GM12878 (cell line): ENCODE results near the gene NR1H4. TPM values are rescaled to one million over a fixed set of nuclear protein-coding genes. Genes with fewer than 3 reads are reported as not detected.
A peak's percentile ranks its signal among the peaks of the same experiment; 100 is the strongest.

ENCODE experiments used
- CEBPB ChIP-seq, 2 experiments: fragments of 150-350 bp in 1 of 2; IDR thresholded peaks; 2 replicates each; pipeline ENCODE4 v1.6.1; 2012 to 2014; ENCODE audit warnings: low read depth in 2 of 2, low read length in 2 of 2, borderline replicate concordance in 1 of 2, inconsistent platforms in 1 of 2
- CEBPZ ChIP-seq: fragments of 150-350 bp; IDR thresholded peaks from 2 replicates; pipeline ENCODE4 v1.6.1; 2016; ENCODE audit warnings: low read depth, low read length
- CHD2 ChIP-seq: IDR thresholded peaks from 2 replicates; pipeline ENCODE4 v1.6.1; 2011; ENCODE audit warnings: low read depth, low read length, improper control_type of control experiment, borderline replicate concordance
- EGR1 ChIP-seq, 2 experiments: IDR thresholded peaks; 1 replicate in 1 of 2; 2 replicates in 1 of 2; pipeline ENCODE4 v1.6.1; 2011 to 2012; ENCODE audit warnings: low read depth in 2 of 2, low read length in 2 of 2, borderline replicate concordance in 1 of 2, mild to moderate bottlenecking in 1 of 2, moderate library complexity in 1 of 2
- KDM1A ChIP-seq: fragments of 200-600 bp; sonication (generic); IDR thresholded peaks from 2 replicates; pipeline ENCODE4 v1.6.1; 2016; ENCODE audit warnings: borderline replicate concordance
- MLLT1 ChIP-seq: fragments of 450-650 bp; IDR thresholded peaks from 2 replicates; pipeline ENCODE4 v1.6.1; 2016; ENCODE audit warnings: mild to moderate bottlenecking
- PKNOX1 ChIP-seq: fragments of 450-650 bp; IDR thresholded peaks from 2 replicates; pipeline ENCODE4 v1.6.1; 2016; ENCODE audit warnings: mild to moderate bottlenecking
- PML ChIP-seq: IDR thresholded peaks from 2 replicates; pipeline ENCODE4 v1.6.1; 2012; ENCODE audit warnings: low read length, inconsistent platforms
- RAD51 ChIP-seq: fragments of 450-650 bp; IDR thresholded peaks from 2 replicates; pipeline ENCODE4 v1.6.1; 2016; ENCODE audit warnings: moderate library complexity, mild to moderate bottlenecking, inconsistent platforms
- RFX5 ChIP-seq: IDR thresholded peaks from 2 replicates; pipeline ENCODE4 v1.6.1; 2011; ENCODE audit warnings: low read depth, low read length, improper control_type of control experiment
- ZNF207 ChIP-seq: fragments of 450-650 bp; IDR thresholded peaks from 2 replicates; pipeline ENCODE4 v1.6.1; 2014; ENCODE audit warnings: antibody characterized with exemption, mild to moderate bottlenecking, borderline replicate concordance
- ZNF217 ChIP-seq: fragments of 450-650 bp; IDR thresholded peaks from 2 replicates; pipeline ENCODE4 v1.6.1; 2017; ENCODE audit warnings: antibody characterized with exemption, mild to moderate bottlenecking
- ZNF622 ChIP-seq: fragments of 450-650 bp; IDR thresholded peaks from 2 replicates; pipeline ENCODE4 v1.6.1; 2017; ENCODE audit warnings: mild to moderate bottlenecking, inconsistent platforms
- polyA plus RNA-seq, 11 experiments: library from polyadenylated mRNA; depleted of rRNA in 4 of 11; unstranded in 6 of 11; stranded (reverse) in 5 of 11; fragments of >200 nt; fragmentation: Nextera tagmentation in 4 of 11; fragmentation: Illumina TruSeq in 1 of 11; extraction: Ambion mirVana in 4 of 11; extraction: Trizol in 1 of 11; gene quantifications; 1 replicate in 1 of 11; 2 replicates in 10 of 11; pipeline versions ENCODE4 v1.2.1 to v1.2.3, GENCODE V29; 2011 to 2016; ENCODE audit warnings: inconsistent platforms in 2 of 11, missing spikeins in 2 of 11, low read depth in 1 of 11
- total RNA-seq, 4 experiments: library from RNA; depleted of rRNA in 3 of 4; stranded (reverse); fragments of >200 nt in 3 of 4; fragmentation: Illumina TruSeq in 1 of 4; extraction: Trizol in 1 of 4; gene quantifications; 2 replicates each; pipeline versions ENCODE4 v1.2.1 to v1.2.3, GENCODE V29; 2013 to 2021
- TF ChIP-seq, protein P1 (sequence below): fragments of 450-650 bp; IDR thresholded peaks from 2 replicates; pipeline ENCODE4 v1.6.1; 2017; ENCODE audit warnings: antibody characterized with exemption, mild to moderate bottlenecking, moderate library complexity
- TF ChIP-seq, protein P2 (sequence below): fragments of 450-650 bp; IDR thresholded peaks from 2 replicates; pipeline ENCODE4 v1.6.1; 2017; ENCODE audit warnings: mild to moderate bottlenecking, low read depth, inconsistent platforms; ENCODE audit not compliant: poor library complexity, severe bottlenecking

The NR1H4 gene
- total and polyA plus RNA-seq, 10 of the 15 experiments (the other 5 are each of a cell fraction or from before 2014, with no cell fraction given): 0.04 TPM; not detected in 9

DNA sequence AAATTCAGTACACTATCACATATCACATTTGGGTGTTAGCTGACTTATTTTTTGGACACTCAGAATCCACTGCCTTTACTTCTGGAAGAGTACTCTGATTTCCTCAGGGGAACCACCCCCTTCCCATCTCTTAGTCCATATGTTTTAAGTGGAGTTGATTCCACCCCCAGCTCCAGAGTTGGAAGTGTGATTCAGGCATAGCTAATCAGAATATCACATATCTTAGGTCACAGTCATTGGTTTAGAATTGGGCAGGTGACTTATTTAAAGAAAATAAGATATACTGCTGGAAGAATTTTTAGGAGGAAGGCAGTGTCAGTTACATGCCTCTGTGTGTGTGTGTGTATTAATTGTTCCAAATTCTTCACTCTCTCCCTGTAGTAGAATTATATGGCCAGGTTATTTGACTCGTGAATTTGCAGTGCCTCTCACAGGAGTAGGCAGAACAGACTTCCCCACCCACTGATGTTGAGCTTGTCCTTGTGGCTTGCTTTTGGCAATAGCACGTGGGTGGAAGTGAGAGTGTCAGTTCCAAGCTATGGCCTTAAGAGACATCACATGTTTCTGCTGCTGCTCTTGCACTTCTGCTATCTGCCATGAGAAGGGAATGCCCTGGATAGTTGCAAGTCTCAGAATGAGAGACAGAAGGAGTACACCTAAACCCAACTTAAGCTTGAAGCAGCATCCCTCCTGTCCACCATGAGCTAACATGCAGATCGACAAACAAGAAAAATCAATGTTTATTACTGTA, 93.4 kb downstream of the NR1H4 start (continued):
- TF ChIP-seq CEBPB (IDR thresholded peaks at IDR 0.05; ENCODE audit: borderline replicate concordance in 1 of 2, low read depth in 2 of 2, low read length in 2 of 2) (no peak), KDM1A (no peak), PML (no peak), CEBPZ (no peak), ZNF217 (no peak), CHD2 (no peak), ZNF207 (no peak), RAD51 (peak; percentile 88), MLLT1 (no peak), ZNF622 (no peak), RFX5 (0 out of 2 replicates have a peak, but pooled peaks have one; percentile 16), PKNOX1 (peak; percentile 15; the same call in 1 of the 2 replicates), EGR1 (IDR thresholded peaks at IDR 0.05; ENCODE audit: borderline replicate concordance in 1 of 2, low read depth in 2 of 2, low read length in 2 of 2) (peak in 1 of 2 experiments; percentile 78; a peak in 2 of 3 replicates)
- TF ChIP-seq, protein P1, sequence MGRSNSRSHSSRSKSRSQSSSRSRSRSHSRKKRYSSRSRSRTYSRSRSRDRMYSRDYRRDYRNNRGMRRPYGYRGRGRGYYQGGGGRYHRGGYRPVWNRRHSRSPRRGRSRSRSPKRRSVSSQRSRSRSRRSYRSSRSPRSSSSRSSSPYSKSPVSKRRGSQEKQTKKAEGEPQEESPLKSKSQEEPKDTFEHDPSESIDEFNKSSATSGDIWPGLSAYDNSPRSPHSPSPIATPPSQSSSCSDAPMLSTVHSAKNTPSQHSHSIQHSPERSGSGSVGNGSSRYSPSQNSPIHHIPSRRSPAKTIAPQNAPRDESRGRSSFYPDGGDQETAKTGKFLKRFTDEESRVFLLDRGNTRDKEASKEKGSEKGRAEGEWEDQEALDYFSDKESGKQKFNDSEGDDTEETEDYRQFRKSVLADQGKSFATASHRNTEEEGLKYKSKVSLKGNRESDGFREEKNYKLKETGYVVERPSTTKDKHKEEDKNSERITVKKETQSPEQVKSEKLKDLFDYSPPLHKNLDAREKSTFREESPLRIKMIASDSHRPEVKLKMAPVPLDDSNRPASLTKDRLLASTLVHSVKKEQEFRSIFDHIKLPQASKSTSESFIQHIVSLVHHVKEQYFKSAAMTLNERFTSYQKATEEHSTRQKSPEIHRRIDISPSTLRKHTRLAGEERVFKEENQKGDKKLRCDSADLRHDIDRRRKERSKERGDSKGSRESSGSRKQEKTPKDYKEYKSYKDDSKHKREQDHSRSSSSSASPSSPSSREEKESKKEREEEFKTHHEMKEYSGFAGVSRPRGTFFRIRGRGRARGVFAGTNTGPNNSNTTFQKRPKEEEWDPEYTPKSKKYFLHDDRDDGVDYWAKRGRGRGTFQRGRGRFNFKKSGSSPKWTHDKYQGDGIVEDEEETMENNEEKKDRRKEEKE: no peak
- TF ChIP-seq, protein P2, sequence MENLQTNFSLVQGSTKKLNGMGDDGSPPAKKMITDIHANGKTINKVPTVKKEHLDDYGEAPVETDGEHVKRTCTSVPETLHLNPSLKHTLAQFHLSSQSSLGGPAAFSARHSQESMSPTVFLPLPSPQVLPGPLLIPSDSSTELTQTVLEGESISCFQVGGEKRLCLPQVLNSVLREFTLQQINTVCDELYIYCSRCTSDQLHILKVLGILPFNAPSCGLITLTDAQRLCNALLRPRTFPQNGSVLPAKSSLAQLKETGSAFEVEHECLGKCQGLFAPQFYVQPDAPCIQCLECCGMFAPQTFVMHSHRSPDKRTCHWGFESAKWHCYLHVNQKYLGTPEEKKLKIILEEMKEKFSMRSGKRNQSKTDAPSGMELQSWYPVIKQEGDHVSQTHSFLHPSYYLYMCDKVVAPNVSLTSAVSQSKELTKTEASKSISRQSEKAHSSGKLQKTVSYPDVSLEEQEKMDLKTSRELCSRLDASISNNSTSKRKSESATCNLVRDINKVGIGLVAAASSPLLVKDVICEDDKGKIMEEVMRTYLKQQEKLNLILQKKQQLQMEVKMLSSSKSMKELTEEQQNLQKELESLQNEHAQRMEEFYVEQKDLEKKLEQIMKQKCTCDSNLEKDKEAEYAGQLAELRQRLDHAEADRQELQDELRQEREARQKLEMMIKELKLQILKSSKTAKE: peak; percentile 26
